COLO829 (cell line): ENCODE data around the gene GRAMD2A.

Source experiments
- DNase-seq: peaks from one replicate; pipeline ENCODE4 v3.0.0; 2012; ENCODE audit warnings: low spot score

The GRAMD2A gene

GRCh38 chr15:72217216-72217615 is 19.6 kb upstream of the GRAMD2A start:
- no peak for DNase-seq

GRCh38 chr15:72216079-72216478 is 18.5 kb upstream of the GRAMD2A start:
- DNase-seq, result no peak

- no peak for DNase-seq
These were observed 10.0 kb upstream of the GRAMD2A start for GRCh38 chr15:72207558-72208085.

- DNase-seq, result no peak
These were observed 9.1 kb upstream of the GRAMD2A start for GRCh38 chr15:72206677-72207000.

- no peak for DNase-seq
These were observed 8.5 kb upstream of the GRAMD2A start for GRCh38 chr15:72205896-72206676.

- DNase-seq, result no peak
These were observed 7.7 kb upstream of the GRAMD2A start for GRCh38 chr15:72205273-72205672.

- peak; percentile 25 for DNase-seq
These were observed 5.9 kb upstream of the GRAMD2A start for GRCh38 chr15:72203507-72203837.

- DNase-seq, result no peak
These were observed 5.4 kb upstream of the GRAMD2A start for GRCh38 chr15:72202801-72203506.

- DNase-seq, result no peak
These were observed 4.7 kb upstream of the GRAMD2A start for GRCh38 chr15:72202302-72202701.

- no peak for DNase-seq
These were observed 3.9 kb upstream of the GRAMD2A start for GRCh38 chr15:72201391-72201921.

GRCh38 chr15:72200395-72201237 is 3.0 kb upstream of the GRAMD2A start:
- no peak for DNase-seq

- DNase-seq, result peak; percentile 53
These were observed 2.2 kb upstream of the GRAMD2A start for GRCh38 chr15:72199721-72200212.

- no peak for DNase-seq
These were observed 1.6 kb upstream of the GRAMD2A start for GRCh38 chr15:72199205-72199515.

- no peak for DNase-seq
These were observed 993 bp upstream of the GRAMD2A start for GRCh38 chr15:72198356-72199204.

- DNase-seq, result no peak
These were observed 537 bp downstream of the GRAMD2A start for GRCh38 chr15:72197041-72197459.

- no peak for DNase-seq
These were observed 1.1 kb downstream of the GRAMD2A start for GRCh38 chr15:72196409-72197040.

- no peak for DNase-seq
These were observed 2.5 kb downstream of the GRAMD2A start for GRCh38 chr15:72195101-72195511.

GRCh38 chr15:72193836-72194396 is 3.7 kb downstream of the GRAMD2A start:
- DNase-seq, result no peak

- no peak for DNase-seq
These were observed 5.2 kb downstream of the GRAMD2A start for GRCh38 chr15:72192416-72192815.

- no peak for DNase-seq
These were observed 8.2 kb downstream of the GRAMD2A start for GRCh38 chr15:72189250-72189902.
